K562 (cell line): ENCODE measurements around the gene BECN2. TPM values are rescaled to one million over a fixed set of nuclear protein-coding genes. Genes with fewer than 3 reads are reported as not detected.

Experiments
- ATAC-seq: fragments of 200-7000 bp; cut with Tn5 transposase; 3 replicates; pipeline ENCODE4 v1.9.1; 2020; ENCODE audit warnings: moderate library complexity
- BruUV-seq: library from RNA; stranded (reverse); fragments of 400-500 nt; replicated peaks from 2 replicates; lab custom pipeline; 2021; lab: Mats Ljungman, UMichigan
- CTCF ChIA-PET: fragments of 300-600 bp; formaldehyde crosslinking; extraction: SDS; loops from one replicate; lab custom pipeline; 2021; ENCODE audit warnings: low intra/inter-chr PET ratio; lab: Yijun Ruan, JAX
- POLR2A ChIA-PET: fragments of 300-600, 350-650 bp; sonication (Branson Sonifier 250); formaldehyde crosslinking; extraction: SDS; loops from one replicate; lab custom pipeline; 2021; ENCODE audit warnings: antibody characterized with exemption, inconsistent platforms; lab: Yijun Ruan, JAX
- DNase-seq, 4 experiments: peaks; one replicate each; pipeline versions ENCODE4 v3.0.0 to v3.0.0-alpha.2; 2011 to 2018; ENCODE audit warnings: low spot score in 3 of 4, mixed read lengths in 3 of 4; ENCODE audit errors: extremely low read depth in 1 of 4
- FAIRE-seq: peaks from 2 replicates; lab custom pipeline; 2011; peaks lifted over from hg19 to GRCh38; lab: Jason Lieb, UNC
- H2AFZ ChIP-seq: 2 replicates; pipeline ENCODE4 v1.6.0; 2011; ENCODE audit warnings: low read depth, low read length, control low read depth, inconsistent platforms
- H3K27ac ChIP-seq: fragments of 200-600 bp; 3 replicates; pipeline ENCODE4 v1.8.0; 2011; ENCODE audit warnings: low read depth, mild to moderate bottlenecking, control low read depth, inconsistent platforms, low read length, moderate library complexity, mixed read lengths; ENCODE audit errors: extremely low read depth
- H3K27me3 ChIP-seq, 2 experiments: fragments of 300-600 bp in 1 of 2; 2 replicates in 1 of 2; 3 replicates in 1 of 2; pipeline versions ENCODE4 v1.6.0 to v1.8.0; 2011; ENCODE audit warnings: inconsistent platforms in 2 of 2, low read length in 2 of 2, mild to moderate bottlenecking in 1 of 2, mixed read lengths in 1 of 2, moderate library complexity in 1 of 2; ENCODE audit not compliant: control insufficient read depth in 2 of 2, insufficient read depth in 2 of 2
- H3K36me3 ChIP-seq: fragments of 300-600 bp; 3 replicates; pipeline ENCODE4 v1.8.0; 2011; ENCODE audit warnings: mild to moderate bottlenecking, low read length, inconsistent platforms; ENCODE audit not compliant: control insufficient read depth, insufficient read depth
- H3K4me1 ChIP-seq, 2 experiments: fragments of 200-600 bp in 1 of 2; replicated peaks in 1 of 2; 2 replicates in 1 of 2; 3 replicates in 1 of 2; pipeline versions ENCODE4 v1.5.1 to v1.8.0; 2011; ENCODE audit warnings: inconsistent platforms in 2 of 2, low read length in 2 of 2, mild to moderate bottlenecking in 1 of 2, mixed read lengths in 1 of 2, moderate library complexity in 1 of 2; ENCODE audit not compliant: control insufficient read depth in 2 of 2, insufficient read depth in 2 of 2
- H3K4me2 ChIP-seq: 2 replicates; pipeline ENCODE4 v1.6.1; 2011; ENCODE audit warnings: low read length, control low read depth, inconsistent platforms, mixed read lengths; ENCODE audit not compliant: insufficient read depth
- H3K4me3 ChIP-seq: fragments of 200-600 bp; sonication (generic), shearing (Covaris generic); 2 replicates; pipeline ENCODE4 v1.5.1; 2016; ENCODE audit warnings: control low read depth, inconsistent platforms
- H3K79me2 ChIP-seq: fragments of 200-600 bp; 3 replicates; pipeline ENCODE4 v1.8.0; 2011; ENCODE audit warnings: low read length, inconsistent platforms; ENCODE audit not compliant: control insufficient read depth, insufficient read depth
- H3K9ac ChIP-seq, 2 experiments: 2 replicates each; pipeline versions ENCODE4 v1.6.0 to v1.6.1; 2011; ENCODE audit warnings: low read depth in 2 of 2, low read length in 2 of 2, control low read depth in 1 of 2, inconsistent platforms in 1 of 2, mild to moderate bottlenecking in 1 of 2, mixed read lengths in 1 of 2; ENCODE audit not compliant: insufficient read depth in 1 of 2
- H3K9me1 ChIP-seq: one replicate; pipeline ENCODE4 v1.6.0; 2011; ENCODE audit warnings: inconsistent platforms, mild to moderate bottlenecking, low read length, moderate library complexity; ENCODE audit not compliant: control insufficient read depth, insufficient read depth
- H3K9me3 ChIP-seq: replicated peaks from 2 replicates; pipeline ENCODE4 v1.5.1; 2011; ENCODE audit warnings: low read depth, low read length, inconsistent platforms; ENCODE audit not compliant: control insufficient read depth, insufficient read depth
- H4K20me1 ChIP-seq: replicated peaks from 2 replicates; pipeline ENCODE4 v1.6.1; 2011; ENCODE audit warnings: low read length, inconsistent platforms, mixed read lengths; ENCODE audit not compliant: control insufficient read depth, insufficient read depth
- ETV6 ChIP-seq, 3 experiments: fragments of 150-350 bp in 1 of 3; sonication (generic) in 1 of 3; formaldehyde crosslinking in 1 of 3; IDR thresholded peaks; 2 replicates each; pipeline versions ENCODE4 v1.6.1 to v1.8.0; 2014 to 2022; ENCODE audit warnings: borderline replicate concordance in 2 of 3, low read depth in 2 of 3, antibody characterized with exemption in 1 of 3, low read length in 1 of 3, mild to moderate bottlenecking in 1 of 3, missing genetic modification reagents in 1 of 3
- MAZ ChIP-seq, 2 experiments: fragments of 450-650 bp in 1 of 2; sonication (generic) in 1 of 2; formaldehyde crosslinking; IDR thresholded peaks in 1 of 2; conservative IDR thresholded peaks in 1 of 2; 2 replicates each; pipeline versions ENCODE4 v1.4.0 to v1.5.0; 2020; ENCODE audit warnings: mild to moderate bottlenecking in 1 of 2, missing genetic modification reagents in 1 of 2
- MTA3 ChIP-seq: fragments of 450-650 bp; formaldehyde crosslinking; IDR thresholded peaks from 2 replicates; pipeline ENCODE4 v1.6.1; 2017; ENCODE audit warnings: mild to moderate bottlenecking, borderline replicate concordance
- NR2C1 ChIP-seq, 2 experiments: fragments of 450-650 bp; IDR thresholded peaks; 2 replicates each; pipeline ENCODE4 v1.6.1; 2017; ENCODE audit warnings: mild to moderate bottlenecking in 2 of 2, antibody characterized with exemption in 1 of 2, inconsistent platforms in 1 of 2, missing compliant biosample characterization in 1 of 2, missing genetic modification characterization in 1 of 2
- PHF21A ChIP-seq: fragments of 450-650 bp; IDR thresholded peaks from 2 replicates; pipeline ENCODE4 v1.6.1; 2017; ENCODE audit warnings: low read depth, borderline replicate concordance
- RNF219 ChIP-seq: fragments of 250-450 bp; sonication (Bioruptor Pico); IDR thresholded peaks from 2 replicates; pipeline ENCODE4 v1.5.0; 2022; ENCODE audit warnings: mild to moderate bottlenecking
- ZNF174 ChIP-seq: fragments of 250-450 bp; sonication (Bioruptor Pico); IDR thresholded peaks from 2 replicates; pipeline ENCODE4 v1.4.0; 2020; ENCODE audit warnings: mild to moderate bottlenecking
- ZNF583 ChIP-seq: fragments of 250-450 bp; sonication (Bioruptor Pico); IDR thresholded peaks from 2 replicates; pipeline ENCODE4 v1.4.0; 2020
- WGBS: fragments of 100-300 bp; shearing (Covaris generic); methylation state at CpG from one replicate; pipeline ENCODE4 v1.1.6; 2016; ENCODE audit warnings: low coverage, mixed read lengths; ENCODE audit not compliant: insufficient coverage; ENCODE audit errors: missing lambda C conversion rate; 5-methylcytosine and 5-hydroxymethylcytosine counted together
- in situ Hi-C: fragments of 300-500 bp; cut with MboI; formaldehyde crosslinking; loops from 4 replicates; pipeline ENCODE4 v1.15.0; 2018; ENCODE audit warnings: inconsistent platforms, mixed read lengths
- intact Hi-C: fragments of 100-400 bp; cut with micrococcal nuclease; formaldehyde crosslinking; loops from 2 replicates; pipeline ENCODE4 v1.14.2; 2022
- polyA plus RNA-seq, 8 experiments: library from polyadenylated mRNA; depleted of rRNA in 4 of 8; stranded (reverse) in 5 of 8; unstranded in 3 of 8; fragments of >200 nt; fragmentation: Nextera tagmentation in 2 of 8; fragmentation: Illumina TruSeq in 1 of 8; extraction: Ambion mirVana in 2 of 8; extraction: Trizol in 1 of 8; gene quantifications; 2 replicates each; pipeline versions ENCODE4 v1.2.1 to v1.2.3, GENCODE V29; 2011 to 2014; ENCODE audit warnings: inconsistent platforms in 1 of 8, missing spikeins in 1 of 8
- total RNA-seq, 7 experiments: library from RNA; depleted of rRNA in 6 of 7; stranded (reverse); fragments of >200 nt in 6 of 7; fragmentation: Illumina TruSeq in 2 of 7; extraction: Trizol in 2 of 7; gene quantifications; 2 replicates each; pipeline versions ENCODE4 v1.2.1 to v1.2.3, GENCODE V29; 2011 to 2021; ENCODE audit warnings: low replicate concordance in 1 of 7

The BECN2 gene
- total and polyA plus RNA-seq, 9 of the 15 experiments (the other 6 are each of a cell fraction or from before 2014, with no cell fraction given), result not detected

- Histone ChIP-seq H3K4me1 (peaks cover 0 to 3% of the 10 kb centered on the region in 2 experiments; a peak in 2 of 5 replicates), H3K9me1 (no peaks in the 10 kb centered on the region), H3K9ac (no peak overlapping the region), H3K4me3 (no peak overlapping the region), H3K79me2 (no peaks in the 10 kb centered on the region), H2AFZ (no peak overlapping the region), H3K27ac (no peak overlapping the region), H3K27me3 (peaks cover 13 to 15% of the 10 kb centered on the region in 2 experiments; a peak in 3 of 5 replicates)
- in situ Hi-C loops (no loop called here), intact Hi-C loops (no loop called here)
- ChIA-PET POLR2A (interaction anchor here (0.7 kb wide), 1 partner anchor 105 kb away, joined by 4 read pairs; no protein-coding TSS in a partner anchor), CTCF (no interaction called here)
- no peak for DNase-seq
- no TSS peak for BruUV-seq
- ATAC-seq, result no peak
- no peak for TF ChIP-seq MTA3
- no peak for TF ChIP-seq RNF219 (CRISPR knock-in tag)
- no peak for TF ChIP-seq ZNF174
- no peak for TF ChIP-seq ZNF583 (CRISPR knock-in tag)
- no peak for TF ChIP-seq NR2C1 (IDR thresholded peaks at IDR 0.05)
- no peak for TF ChIP-seq NR2C1 (tag; IDR thresholded peaks at IDR 0.05)
- no peak for TF ChIP-seq PHF21A
- TF ChIP-seq MAZ (CRISPR knock-in tag; conservative IDR thresholded peaks at IDR 0.05 in 1 of 2, IDR thresholded peaks at IDR 0.05 in 1 of 2), result no peak
- no peak for TF ChIP-seq ETV6 (IDR thresholded peaks at IDR 0.05; ENCODE audit: borderline replicate concordance in 1 of 2, low read depth in 2 of 2, low read length in 1 of 2)
- TF ChIP-seq ETV6 (CRISPR knock-in tag; IDR thresholded peaks at IDR 0.05; ENCODE audit: borderline replicate concordance), result no peak
- TF ChIP-seq, all 486 proteins: peak for 0
- Histone ChIP-seq H4K20me1 (no peaks in the 10 kb centered on the region), H3K4me2 (no peak overlapping the region), H3K9me3 (no peaks in the 10 kb centered on the region), H3K36me3 (no peaks in the 10 kb centered on the region)
- WGBS, result 22% methylated on average over 7 of the region's 7 CpGs
- no peak for FAIRE-seq
Measured at GRCh38 chr1:241916196-241916595, 41.4 kb upstream of the BECN2 start.
